AG09319 (cell line): Measurements from ENCODE around the gene UPK3A.
"Not testable (repeated sequence)": the region's sequence is repeated elsewhere in the genome, so short reads cannot be mapped to it uniquely, and the experiment has no call there.

Experiments used
- DNase-seq: peaks from one replicate; pipeline ENCODE4 v3.0.0-alpha.2; 2010; ENCODE audit warnings: low read depth; ENCODE audit errors: extremely low read depth
- CTCF ChIP-seq: IDR thresholded peaks from 2 replicates; pipeline ENCODE4 v1.5.1; 2011; ENCODE audit warnings: low read depth, mild to moderate bottlenecking, inconsistent platforms, low read length, moderate library complexity

Gene UPK3A

GRCh38 chr22:45318558-45319323 is 34.0 kb downstream of the UPK3A start:
- TF ChIP-seq CTCF: no peak
- no peak for DNase-seq

- TF ChIP-seq CTCF: no peak
- no peak for DNase-seq
Observed at GRCh38 chr22:45319324-45319685, 34.6 kb downstream of the UPK3A start.

- TF ChIP-seq CTCF: no peak
- no peak for DNase-seq
Observed at GRCh38 chr22:45320357-45320976, 35.7 kb downstream of the UPK3A start.

GRCh38 chr22:45321827-45322226 is 37.1 kb downstream of the UPK3A start:
- no peak for DNase-seq
- no peak for TF ChIP-seq CTCF

- DNase-seq: no peak
- no peak for TF ChIP-seq CTCF
Observed at GRCh38 chr22:45322873-45323525, 38.2 kb downstream of the UPK3A start.

- no peak for TF ChIP-seq CTCF
Observed at GRCh38 chr22:45323695-45324094, 38.9 kb downstream of the UPK3A start.

GRCh38 chr22:45324311-45324711 is 39.6 kb downstream of the UPK3A start:
- TF ChIP-seq CTCF: no peak
- no peak for DNase-seq

More at GRCh38 chr22:45323695-45324094, 38.9 kb downstream of the UPK3A start:
- no peak for DNase-seq

GRCh38 chr22:45328261-45328660 is 43.5 kb downstream of the UPK3A start:
- not testable (repeated sequence) for DNase-seq
